Lung microvascular endothelial cell (primary cell): ENCODE data around the gene UBE2E2. TPM values are rescaled to one million over a fixed set of nuclear protein-coding genes. Genes with fewer than 3 reads are reported as not detected.
"Not testable (repeated sequence)": the region's sequence is repeated elsewhere in the genome, so short reads cannot be mapped to it uniquely, and the experiment has no call there.

Experiments used
- DNase-seq, 2 donors: peaks; one replicate each; pipeline versions ENCODE4 v3.0.0 to v3.0.0-alpha.2; 2010; ENCODE audit warnings: low read depth in 2 of 2
- total RNA-seq: library from RNA; depleted of rRNA; stranded (reverse); fragments of >200 nt; gene quantifications from 2 replicates; pipeline ENCODE4 v1.2.1, GENCODE V29; 2014

Gene UBE2E2
- total RNA-seq, 1 donor from 2014 or later: 20.4 TPM

GRCh38 chr3:23618475-23618874 is 415.3 kb downstream of the UBE2E2 start:
- not testable (repeated sequence) for DNase-seq

- DNase-seq: no peak
These were observed 416.8 kb downstream of the UBE2E2 start for GRCh38 chr3:23619705-23620637.

- no peak for DNase-seq
These were observed 417.5 kb downstream of the UBE2E2 start for GRCh38 chr3:23620638-23621015.

- no peak for DNase-seq
These were observed 420.7 kb downstream of the UBE2E2 start for GRCh38 chr3:23623844-23624243.

GRCh38 chr3:23624305-23624704 is 421.2 kb downstream of the UBE2E2 start:
- no peak for DNase-seq

- DNase-seq: no peak
These were observed 423.3 kb downstream of the UBE2E2 start for GRCh38 chr3:23626442-23626841.

GRCh38 chr3:23629181-23629894 is 426.2 kb downstream of the UBE2E2 start:
- peak in 1 of 2 donors; percentile 53 for DNase-seq

- no peak for DNase-seq
These were observed 430.3 kb downstream of the UBE2E2 start for GRCh38 chr3:23633261-23633960.

- DNase-seq: no peak
These were observed 434.2 kb downstream of the UBE2E2 start for GRCh38 chr3:23637339-23637738.

GRCh38 chr3:23640471-23641146 is 437.5 kb downstream of the UBE2E2 start:
- DNase-seq: no peak
